PC-3 (cell line): ENCODE data around the gene HTR4. TPM values are rescaled to one million over a fixed set of nuclear protein-coding genes. Genes with fewer than 3 reads are reported as not detected.

Experiments used
- ATAC-seq: fragments of 200-7000 bp; cut with Tn5 transposase; 2 replicates; pipeline ENCODE4 v1.9.1; 2020; ENCODE audit warnings: mild to moderate bottlenecking, moderate library complexity
- BruUV-seq: library from RNA; stranded (reverse); fragments of 400-500 nt; replicated peaks from 2 replicates; lab custom pipeline; 2021; lab: Mats Ljungman, UMichigan
- CTCF ChIA-PET: fragments of 300-600 bp; sonication (Branson Sonifier 250); formaldehyde crosslinking; loops from one replicate; lab custom pipeline; 2022; ENCODE audit warnings: antibody characterized with exemption; lab: Charles Lee
- POLR2A ChIA-PET: fragments of 300-600 bp; sonication (Branson Sonifier 250); formaldehyde crosslinking; loops from one replicate; lab custom pipeline; 2022; ENCODE audit warnings: antibody characterized with exemption; ENCODE audit not compliant: unreplicated experiment; lab: Charles Lee
- DNase-seq: peaks from one replicate; pipeline ENCODE4 v3.0.0-alpha.2; 2015
- H2AFZ ChIP-seq: fragments of 300-600 bp; sonication (generic); 2 replicates; pipeline ENCODE4 v1.6.0; 2016; ENCODE audit warnings: antibody characterized with exemption, low read length
- H3F3A ChIP-seq: fragments of 300-600 bp; sonication (generic); one replicate; pipeline ENCODE4 v1.6.0; 2017; ENCODE audit warnings: antibody characterized with exemption, low read length, control low read depth, mild to moderate bottlenecking; ENCODE audit not compliant: unreplicated experiment
- H3K27ac ChIP-seq: fragments of 300-600 bp; sonication (generic); 2 replicates; pipeline ENCODE4 v1.5.1; 2016; ENCODE audit warnings: mild to moderate bottlenecking, low read length
- H3K27me3 ChIP-seq: fragments of 300-600 bp; sonication (generic); 2 replicates; pipeline ENCODE4 v1.6.1; 2016; ENCODE audit warnings: low read length, mixed read lengths
- H3K36me3 ChIP-seq: fragments of 300-600 bp; sonication (generic); 2 replicates; pipeline ENCODE4 v1.6.1; 2016; ENCODE audit warnings: low read depth, mixed run types, low read length, mixed read lengths
- H3K4me1 ChIP-seq: fragments of 300-600 bp; sonication (generic); 2 replicates; pipeline ENCODE4 v1.5.1; 2016; ENCODE audit warnings: low read length; ENCODE audit not compliant: insufficient read depth
- H3K4me2 ChIP-seq: fragments of 300-600 bp; sonication (generic); 2 replicates; pipeline ENCODE4 v1.6.0; 2016; ENCODE audit warnings: low read length
- H3K4me3 ChIP-seq: fragments of 300-600 bp; sonication (generic); 2 replicates; pipeline ENCODE4 v1.5.1; 2016; ENCODE audit warnings: mild to moderate bottlenecking, low read length, mixed read lengths
- H3K79me2 ChIP-seq: fragments of 300-600 bp; sonication (generic); 2 replicates; pipeline ENCODE4 v1.6.1; 2017; ENCODE audit warnings: low read length, mixed read lengths
- H3K9ac ChIP-seq: fragments of 300-600 bp; sonication (generic); 2 replicates; pipeline ENCODE4 v1.6.0; 2016; ENCODE audit warnings: mild to moderate bottlenecking, low read length
- H3K9me2 ChIP-seq: fragments of 300-600 bp; sonication (generic); replicated peaks from 2 replicates; pipeline ENCODE4 v1.6.1; 2016; ENCODE audit warnings: mixed run types, low read length, mixed read lengths
- H3K9me3 ChIP-seq: fragments of 300-600 bp; sonication (generic); 2 replicates; pipeline ENCODE4 v1.6.1; 2016; ENCODE audit warnings: low read length, mixed read lengths
- H4K20me1 ChIP-seq: fragments of 300-600 bp; sonication (generic); 2 replicates; pipeline ENCODE4 v1.6.1; 2016; ENCODE audit warnings: low read length, mixed read lengths
- CTCF ChIP-seq: fragments of 300-600 bp; sonication (generic); conservative IDR thresholded peaks from 2 replicates; pipeline ENCODE4 v1.5.1; 2017; ENCODE audit warnings: antibody characterized with exemption, low read depth, mild to moderate bottlenecking, low read length
- EZH2 ChIP-seq: fragments of 300-600 bp; sonication (generic); IDR thresholded peaks from one replicate; pipeline ENCODE4 v1.6.1; 2017; ENCODE audit warnings: antibody characterized with exemption, mild to moderate bottlenecking, low read length; ENCODE audit not compliant: unreplicated experiment
- EZH2phosphoT487 ChIP-seq: fragments of 300-600 bp; sonication (generic); IDR thresholded peaks from 2 replicates; pipeline ENCODE4 v1.6.1; 2018; ENCODE audit warnings: mild to moderate bottlenecking, antibody characterized with exemption, low read length, borderline replicate concordance
- intact Hi-C: fragments of 100-400 bp; cut with micrococcal nuclease; formaldehyde crosslinking; loops from 2 replicates; pipeline ENCODE4 v1.9.0; 2023
- total RNA-seq: library from RNA; depleted of rRNA; stranded (reverse); fragments of >200 nt; gene quantifications from 2 replicates; pipeline ENCODE4 v1.2.3, GENCODE V29; 2014

HTR4 gene
- total RNA-seq, 1 experiment from 2014 or later: not detected

DNA sequence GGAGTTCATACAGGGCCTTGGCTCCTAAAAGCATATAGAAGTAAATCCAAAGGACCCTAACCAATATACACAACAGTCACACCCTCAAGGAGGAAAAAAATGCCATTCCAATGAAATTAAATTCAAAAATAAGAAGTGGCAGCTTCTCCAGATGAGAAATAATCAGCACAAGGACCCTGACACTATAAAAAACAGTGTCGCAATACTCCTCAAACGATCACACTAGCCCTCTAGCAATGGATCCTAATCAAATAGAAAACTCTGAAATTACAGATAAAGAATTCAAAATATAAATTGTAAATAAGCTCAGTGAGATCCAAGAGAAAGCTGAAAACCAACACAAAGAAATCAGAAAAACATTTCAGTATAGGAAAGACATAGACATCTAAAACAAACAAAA lies 33.5 kb upstream of the HTR4 start:
- H3F3A ChIP-seq: no peaks in the 10 kb centered on the region
- BruUV-seq: no TSS peak
- H3K9ac ChIP-seq: no peak overlapping the region
- no peaks in the 10 kb centered on the region for H3K36me3 ChIP-seq
- H3K4me1 ChIP-seq: no peaks in the 10 kb centered on the region
- no peak overlapping the region for H2AFZ ChIP-seq
- ChIA-PET POLR2A (no interaction called here), CTCF (interaction anchor here (0.6 to 1.1 kb wide), 5 partner anchors 9 to 143 kb away, joined by 3 to 21 read pairs (median 4); no protein-coding TSS in a partner anchor)
- peaks cover 41% of the 10 kb centered on the region for H3K27me3 ChIP-seq
- no peak overlapping the region for H3K4me2 ChIP-seq
- intact Hi-C loops: loop anchor here (1.0 to 10.0 kb wide), 3 partner anchors 113 to 244 kb away; no protein-coding TSS in a partner anchor
- DNase-seq (no peak), ATAC-seq (no peak)
- no peak overlapping the region for H3K27ac ChIP-seq
- H4K20me1 ChIP-seq: no peaks in the 10 kb centered on the region
- no peaks in the 10 kb centered on the region for H3K9me3 ChIP-seq
- no peak overlapping the region for H3K4me3 ChIP-seq
- TF ChIP-seq CTCF (no peak), EZH2 (no peak), EZH2phosphoT487 (no peak)
- H3K9me2 ChIP-seq: no peaks in the 10 kb centered on the region
- no peaks in the 10 kb centered on the region for H3K79me2 ChIP-seq

- H3F3A ChIP-seq: no peaks in the 10 kb centered on the region
- no peak overlapping the region for H3K4me3 ChIP-seq
- no peak overlapping the region for H3K27ac ChIP-seq
- no peaks in the 10 kb centered on the region for H3K4me1 ChIP-seq
- no TSS peak for BruUV-seq
- H2AFZ ChIP-seq: no peak overlapping the region
- H3K9me2 ChIP-seq: no peaks in the 10 kb centered on the region
- H3K4me2 ChIP-seq: no peak overlapping the region
- ATAC-seq: peak; percentile 99
- H3K9ac ChIP-seq: no peak overlapping the region
- POLR2A ChIA-PET: no interaction called here
- peaks cover 44% of the 10 kb centered on the region for H3K27me3 ChIP-seq
- TF ChIP-seq EZH2phosphoT487 (no peak), CTCF (peak; percentile 99), EZH2 (no peak)
- intact Hi-C loops: loop anchor here (1.0 to 10.0 kb wide), 3 partner anchors 113 to 243 kb away; no protein-coding TSS in a partner anchor
- CTCF ChIA-PET: interaction anchor here (0.6 to 1.1 kb wide), 7 partner anchors 10 to 243 kb away, joined by 3 to 21 read pairs (median 3); no protein-coding TSS in a partner anchor
- no peaks in the 10 kb centered on the region for H3K9me3 ChIP-seq
- H3K36me3 ChIP-seq: no peaks in the 10 kb centered on the region
- peak; percentile 93 for DNase-seq
- no peaks in the 10 kb centered on the region for H4K20me1 ChIP-seq
- no peaks in the 10 kb centered on the region for H3K79me2 ChIP-seq
These were observed 33.1 kb upstream of the HTR4 start for GRCh38 chr5:148687427-148687826.

DNA sequence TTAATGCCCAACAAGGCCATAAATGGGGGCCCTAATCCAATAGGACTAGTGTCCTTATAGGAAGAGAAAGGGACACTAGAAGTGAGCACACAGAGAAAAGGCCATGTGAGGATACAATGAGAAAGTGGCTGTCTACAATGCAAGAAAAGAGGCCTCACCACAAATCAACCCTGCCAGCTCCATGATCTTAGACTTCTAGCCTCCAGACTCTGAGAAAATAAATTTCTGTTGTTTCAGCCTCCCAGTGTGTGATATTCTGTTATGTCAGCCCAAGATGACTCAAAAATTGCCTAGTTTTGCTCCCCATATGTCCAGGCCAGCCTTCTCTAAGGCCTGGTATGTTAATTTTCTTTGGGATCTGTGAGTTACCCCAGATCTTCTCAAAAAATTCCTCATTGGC lies 32.3 kb upstream of the HTR4 start:
- Histone ChIP-seq H3K79me2 (no peaks in the 10 kb centered on the region), H3K27ac (no peak overlapping the region), H3K4me2 (no peak overlapping the region), H3K9me2 (no peaks in the 10 kb centered on the region), H3K9me3 (no peaks in the 10 kb centered on the region), H3K4me3 (no peak overlapping the region), H3F3A (no peaks in the 10 kb centered on the region), H3K4me1 (no peaks in the 10 kb centered on the region), H4K20me1 (no peaks in the 10 kb centered on the region), H3K9ac (no peak overlapping the region), H3K36me3 (no peaks in the 10 kb centered on the region), H3K27me3 (peaks cover 51% of the 10 kb centered on the region), H2AFZ (no peak overlapping the region)
- intact Hi-C loops: loop anchor here (1.0 to 10.0 kb wide), 3 partner anchors 112 to 242 kb away; no protein-coding TSS in a partner anchor
- POLR2A ChIA-PET: no interaction called here
- BruUV-seq: no TSS peak
- no peak for TF ChIP-seq EZH2phosphoT487
- no peak for TF ChIP-seq CTCF
- no peak for TF ChIP-seq EZH2
- no peak for ATAC-seq
- CTCF ChIA-PET: interaction anchor here (0.6 to 2.6 kb wide), 5 partner anchors 12 to 243 kb away, joined by 3 to 21 read pairs (median 3); no protein-coding TSS in a partner anchor
- DNase-seq: no peak
